Stimulated activated naive B cell treated with anti-CD40 and anti-IgM and Interleukin-4, amounts not matched to agents 10 μg/mL and 1 μg/mL and 100 μg/mL, for 72 hours (primary cell): ENCODE measurements around the gene MS4A15.

Experiments used
- ATAC-seq, 2 donors: fragments of 150-1000 bp; cut with Tn5 transposase; replicated peaks; 2 replicates each; pipeline ENCODE4 v1.10.0; 2021; ENCODE audit warnings: moderate library complexity in 1 of 2
- DNase-seq: peaks from one replicate; pipeline ENCODE4 v3.0.0; 2021
- H3K27ac Mint-ChIP-seq: one replicate; pipeline ENCODE4 v1.8.0; 2022; ENCODE audit warnings: mild to moderate bottlenecking, mixed read lengths
- H3K27me3 Mint-ChIP-seq, 2 donors: one replicate each; pipeline ENCODE4 v1.8.0; 2022; ENCODE audit warnings: mixed read lengths in 2 of 2
- H3K36me3 Mint-ChIP-seq, 2 donors: one replicate each; pipeline ENCODE4 v1.8.0; 2022; ENCODE audit warnings: mixed read lengths in 2 of 2, mild to moderate bottlenecking in 1 of 2
- H3K4me1 Mint-ChIP-seq, 2 donors: one replicate each; pipeline ENCODE4 v1.8.0; 2022; ENCODE audit warnings: mixed read lengths in 2 of 2, mild to moderate bottlenecking in 1 of 2
- H3K4me3 Mint-ChIP-seq, 2 donors: one replicate each; pipeline ENCODE4 v1.8.0; 2022; ENCODE audit warnings: mild to moderate bottlenecking in 2 of 2, mixed read lengths in 2 of 2, moderate library complexity in 1 of 2
- H3K9me3 Mint-ChIP-seq, 2 donors: one replicate each; pipeline ENCODE4 v1.8.0; 2022; ENCODE audit warnings: mixed read lengths in 2 of 2, mild to moderate bottlenecking in 1 of 2

MS4A15 gene

DNA sequence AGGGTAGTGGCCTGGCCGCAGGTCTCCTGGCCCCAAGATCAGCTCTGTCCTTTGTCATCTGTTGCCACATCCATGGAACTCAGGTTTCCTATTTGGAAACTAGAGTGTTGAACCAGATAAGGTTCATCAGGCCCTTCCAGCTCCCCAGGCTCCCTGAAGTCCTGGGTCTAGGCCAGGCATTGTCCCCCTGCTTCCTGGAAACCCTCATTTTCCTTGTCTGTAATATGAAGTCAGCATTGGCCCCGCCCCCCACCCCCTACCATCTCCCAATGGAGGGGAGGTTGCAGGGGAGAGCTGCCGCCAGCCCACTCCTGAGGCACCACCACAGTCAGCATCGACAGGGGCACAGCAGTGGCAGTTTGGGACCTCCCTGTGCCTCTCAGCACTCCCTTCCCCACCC lies 19.5 kb downstream of the MS4A15 start:
- Mint-ChIP-seq H3K27ac (peak overlapping the region; percentile 75), H3K27me3 (peaks cover 11 to 24% of the 10 kb centered on the region in 2 donors), H3K4me3 (no peak overlapping the region), H3K9me3 (no peaks in the 10 kb centered on the region), H3K36me3 (no peaks in the 10 kb centered on the region), H3K4me1 (peaks cover 32 to 38% of the 10 kb centered on the region in 2 donors)
- DNase-seq (no peak), ATAC-seq (no peak)

DNA sequence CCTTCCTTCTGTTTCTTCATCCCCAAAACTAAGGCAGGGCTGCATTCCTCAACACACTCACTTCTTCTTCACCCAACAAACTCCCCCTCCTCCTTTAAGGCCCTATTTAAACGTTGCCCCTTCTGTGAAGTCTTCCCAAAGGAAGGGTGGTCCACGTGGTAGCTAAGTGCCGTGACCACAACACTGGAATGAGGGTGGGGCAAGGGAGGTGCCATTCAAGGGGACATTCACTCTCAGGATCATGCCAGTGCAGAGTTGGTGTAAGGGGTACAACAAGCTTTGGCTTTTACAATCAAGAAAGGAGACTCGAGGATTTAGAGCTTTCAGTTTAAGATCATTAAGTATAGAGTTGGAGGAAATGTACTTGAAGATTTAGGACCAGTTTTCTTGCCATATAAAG lies 20.4 kb downstream of the MS4A15 start:
- H3K4me1 Mint-ChIP-seq: peaks cover 26 to 29% of the 10 kb centered on the region in 2 donors
- H3K4me3 Mint-ChIP-seq: no peak overlapping the region
- H3K27ac Mint-ChIP-seq: peak overlapping the region; percentile 27
- no peaks in the 10 kb centered on the region for H3K36me3 Mint-ChIP-seq
- ATAC-seq (no peak), DNase-seq (no peak)
- H3K27me3 Mint-ChIP-seq: peaks cover 3 to 15% of the 10 kb centered on the region in 2 donors
- no peaks in the 10 kb centered on the region for H3K9me3 Mint-ChIP-seq

DNA sequence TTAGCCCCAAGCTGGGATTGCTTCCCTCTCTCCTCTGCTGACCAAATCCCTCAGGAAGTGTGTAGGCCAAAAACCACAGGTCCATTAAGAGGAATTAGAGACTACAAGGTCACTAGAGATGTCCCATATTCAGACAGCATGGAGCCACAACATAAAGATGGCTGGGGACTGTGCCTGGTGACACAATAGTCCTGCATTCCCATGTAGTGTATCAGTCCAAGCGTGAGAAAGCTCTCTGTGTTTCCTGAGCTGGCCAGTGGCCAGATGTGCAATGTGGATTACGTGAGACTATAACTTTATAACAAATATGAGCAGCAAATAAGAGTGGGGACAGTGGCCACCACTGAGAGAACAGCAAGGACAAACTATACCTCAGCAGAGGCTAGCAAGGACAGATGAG lies 20.9 kb downstream of the MS4A15 start:
- no peak overlapping the region for H3K27ac Mint-ChIP-seq
- no peaks in the 10 kb centered on the region for H3K36me3 Mint-ChIP-seq
- peaks cover 26 to 29% of the 10 kb centered on the region in 2 donors for H3K4me1 Mint-ChIP-seq
- no peak for DNase-seq
- no peak for ATAC-seq
- H3K9me3 Mint-ChIP-seq: no peaks in the 10 kb centered on the region
- H3K4me3 Mint-ChIP-seq: no peak overlapping the region
- H3K27me3 Mint-ChIP-seq: peaks cover 3 to 13% of the 10 kb centered on the region in 2 donors

- Mint-ChIP-seq H3K4me1 (peaks cover 10 to 13% of the 10 kb centered on the region in 2 donors), H3K27ac (no peak overlapping the region), H3K36me3 (no peaks in the 10 kb centered on the region), H3K4me3 (no peak overlapping the region), H3K9me3 (no peaks in the 10 kb centered on the region), H3K27me3 (no peaks in the 10 kb centered on the region)
- ATAC-seq: no peak
- no peak for DNase-seq
These were observed 23.4 kb downstream of the MS4A15 start for GRCh38 chr11:60780065-60780464.

DNA sequence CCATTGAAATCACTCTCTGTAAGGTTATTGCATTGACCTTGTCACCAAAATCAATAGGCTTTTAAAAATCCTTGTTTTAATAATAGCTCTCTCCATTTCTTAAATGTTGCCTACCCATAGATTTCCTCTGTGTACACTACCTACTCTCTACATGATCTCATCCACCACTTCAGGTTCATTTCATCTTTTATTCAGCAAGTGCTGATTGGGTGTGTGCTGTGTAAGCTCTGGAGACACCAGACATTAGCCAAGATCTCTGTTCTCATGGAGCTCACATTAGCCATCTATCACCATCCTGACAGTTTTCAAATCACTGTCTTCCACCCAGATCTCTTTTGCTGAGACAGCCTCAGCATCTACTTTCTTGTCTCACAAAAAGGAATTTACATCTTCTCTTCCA lies 24.1 kb downstream of the MS4A15 start:
- H3K4me3 Mint-ChIP-seq: no peak overlapping the region
- peaks cover 4 to 7% of the 10 kb centered on the region in 2 donors for H3K4me1 Mint-ChIP-seq
- H3K27me3 Mint-ChIP-seq: no peaks in the 10 kb centered on the region
- no peak overlapping the region for H3K27ac Mint-ChIP-seq
- no peaks in the 10 kb centered on the region for H3K36me3 Mint-ChIP-seq
- H3K9me3 Mint-ChIP-seq: no peaks in the 10 kb centered on the region
- no peak for ATAC-seq
- no peak for DNase-seq

- H3K4me3 Mint-ChIP-seq: no peak overlapping the region
- no peak overlapping the region for H3K27ac Mint-ChIP-seq
- no peak for DNase-seq
- no peaks in the 10 kb centered on the region for H3K9me3 Mint-ChIP-seq
- peaks cover 0 to 2% of the 10 kb centered on the region in 2 donors for H3K4me1 Mint-ChIP-seq
- H3K27me3 Mint-ChIP-seq: no peaks in the 10 kb centered on the region
- ATAC-seq: peak; percentile 55 to 65
- no peaks in the 10 kb centered on the region for H3K36me3 Mint-ChIP-seq
These were observed 24.8 kb downstream of the MS4A15 start for GRCh38 chr11:60781286-60781980.

DNA sequence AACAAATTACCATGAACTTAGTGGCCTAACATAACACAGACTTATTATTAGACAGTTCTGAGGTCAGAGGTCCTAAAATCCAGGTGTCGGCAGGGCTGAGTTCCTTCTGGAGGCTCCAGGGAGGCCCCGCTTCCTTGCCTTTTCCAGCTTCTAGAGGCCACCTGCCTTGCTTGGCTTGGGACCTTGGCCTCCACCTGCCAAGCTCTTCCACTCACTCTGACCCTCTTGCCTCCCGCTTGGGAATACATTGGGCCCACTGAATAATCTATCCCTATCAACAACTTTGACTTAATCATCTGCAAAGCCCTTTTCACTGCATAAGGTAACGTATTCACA lies 25.3 kb downstream of the MS4A15 start:
- Mint-ChIP-seq H3K36me3 (no peaks in the 10 kb centered on the region), H3K4me1 (peaks cover 0 to 2% of the 10 kb centered on the region in 2 donors), H3K4me3 (no peak overlapping the region), H3K27me3 (no peaks in the 10 kb centered on the region), H3K27ac (no peak overlapping the region), H3K9me3 (no peaks in the 10 kb centered on the region)
- no peak for DNase-seq
- ATAC-seq: no peak

DNA sequence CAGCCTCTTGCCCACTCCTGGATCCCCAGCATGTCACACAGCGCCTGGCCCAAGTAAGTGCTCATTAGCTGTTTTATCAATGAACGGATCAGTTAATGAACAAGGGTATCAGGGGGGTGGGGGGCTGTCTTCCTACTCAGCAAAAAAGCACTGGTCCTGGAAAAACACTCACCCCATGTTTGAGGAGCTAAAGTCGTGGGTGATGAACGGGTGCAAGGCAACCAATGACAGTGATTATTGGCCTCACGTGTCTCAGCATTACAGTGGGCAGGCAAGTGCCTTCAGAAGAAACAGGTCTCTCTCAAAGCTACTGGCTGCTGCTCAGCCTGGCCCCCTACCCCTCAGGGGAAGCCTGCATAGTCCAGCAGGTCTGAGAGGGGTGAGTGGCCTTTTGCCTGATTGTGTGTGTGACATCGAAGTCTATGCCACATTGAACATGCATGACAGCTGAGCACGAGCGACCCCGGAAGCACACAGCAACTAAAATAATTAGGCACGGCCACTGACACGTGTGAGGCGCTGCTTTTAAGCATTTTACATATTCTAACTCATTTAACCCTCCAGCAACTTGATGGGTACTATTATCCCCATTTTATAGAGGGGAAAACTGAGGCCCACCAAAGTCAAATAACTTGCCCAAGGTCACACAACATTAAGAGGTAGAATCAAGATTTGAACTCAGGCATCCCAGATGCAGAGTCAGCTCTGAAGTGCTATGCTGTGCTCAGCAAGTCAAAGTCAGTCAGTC lies 25.9 kb downstream of the MS4A15 start:
- no peak overlapping the region for H3K4me3 Mint-ChIP-seq
- DNase-seq (no peak), ATAC-seq (no peak)
- H3K27ac Mint-ChIP-seq: no peak overlapping the region
- no peaks in the 10 kb centered on the region for H3K9me3 Mint-ChIP-seq
- H3K4me1 Mint-ChIP-seq: no peaks in the 10 kb centered on the region
- no peaks in the 10 kb centered on the region for H3K27me3 Mint-ChIP-seq
- no peaks in the 10 kb centered on the region for H3K36me3 Mint-ChIP-seq

DNA sequence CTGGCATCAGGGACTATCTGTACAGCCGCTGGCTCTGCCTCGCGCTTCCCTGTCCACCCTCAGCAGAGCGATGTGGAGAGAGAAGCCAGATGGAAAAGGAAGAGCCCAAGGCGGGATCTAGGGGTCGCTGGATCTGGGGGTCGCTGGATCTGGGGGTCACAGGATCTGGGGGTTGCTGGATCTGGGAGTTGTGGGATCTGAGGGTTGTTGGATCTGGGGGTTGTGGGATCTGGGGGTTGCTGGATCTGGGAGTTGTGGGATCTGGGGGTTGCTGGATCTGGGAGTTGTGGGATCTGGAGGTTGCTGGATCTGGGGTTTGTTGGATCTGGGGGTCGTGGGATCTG lies 26.4 kb downstream of the MS4A15 start:
- H3K4me1 Mint-ChIP-seq: no peaks in the 10 kb centered on the region
- no peaks in the 10 kb centered on the region for H3K36me3 Mint-ChIP-seq
- H3K4me3 Mint-ChIP-seq: no peak overlapping the region
- H3K27me3 Mint-ChIP-seq: no peaks in the 10 kb centered on the region
- no peaks in the 10 kb centered on the region for H3K9me3 Mint-ChIP-seq
- no peak overlapping the region for H3K27ac Mint-ChIP-seq
- ATAC-seq (no peak), DNase-seq (no peak)

DNA sequence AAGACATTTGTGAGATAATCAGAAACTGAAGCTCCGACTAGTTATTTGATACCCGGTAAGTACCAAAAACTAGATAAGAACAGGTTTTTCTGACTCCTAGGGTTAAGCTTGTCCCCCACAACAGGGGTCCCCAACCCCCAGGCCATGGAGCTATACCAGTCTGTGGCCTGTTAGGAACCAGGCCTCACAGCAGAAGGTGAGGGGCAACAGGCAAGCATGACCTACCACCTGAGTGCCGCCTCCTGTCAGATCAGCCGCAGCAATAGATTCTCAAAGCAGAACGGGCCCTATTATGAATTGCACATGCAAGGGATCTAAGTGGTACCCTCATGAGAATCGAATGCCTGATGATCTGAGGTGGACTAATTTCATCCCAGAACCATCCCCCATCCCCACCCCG lies 27.2 kb downstream of the MS4A15 start:
- DNase-seq (no peak), ATAC-seq (no peak)
- Mint-ChIP-seq H3K27me3 (no peaks in the 10 kb centered on the region), H3K4me3 (no peak overlapping the region), H3K4me1 (no peaks in the 10 kb centered on the region), H3K9me3 (no peaks in the 10 kb centered on the region), H3K36me3 (no peaks in the 10 kb centered on the region), H3K27ac (no peak overlapping the region)

DNA sequence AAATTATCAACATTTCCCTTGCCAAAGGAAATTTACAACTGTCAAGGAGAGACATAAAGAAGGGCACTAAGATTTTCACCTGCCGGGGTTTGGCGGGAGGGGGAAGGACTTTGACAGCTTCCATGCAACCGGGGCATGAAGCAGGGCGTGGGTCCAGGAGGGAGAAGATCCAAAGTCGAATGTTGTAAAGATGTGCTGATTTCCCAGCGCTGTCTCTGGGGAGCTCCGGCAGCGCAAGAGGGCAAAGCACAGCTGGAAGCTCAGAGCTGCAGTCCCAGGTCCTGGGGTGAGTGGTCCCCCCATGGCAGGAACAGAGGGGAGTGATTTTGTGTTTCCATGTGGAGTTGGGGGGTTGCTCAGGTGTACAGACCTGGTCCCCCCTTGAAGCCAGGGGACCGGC lies 28.5 kb downstream of the MS4A15 start, which contains the start of gene MS4A10:
MS4A10 (plus strand) TSS at position 198 of the 400 bp plus-strand sequence. CDS start 5,003 bp downstream, outside the sequence.
- Mint-ChIP-seq H3K9me3 (no peaks in the 10 kb centered on the region), H3K36me3 (no peaks in the 10 kb centered on the region), H3K27me3 (no peaks in the 10 kb centered on the region), H3K4me3 (no peak within 1 kb of the TSS), H3K4me1 (no peaks in the 10 kb centered on the region), H3K27ac (no peak within 1 kb of the TSS)
- ATAC-seq (no peak), DNase-seq (no peak)

DNA sequence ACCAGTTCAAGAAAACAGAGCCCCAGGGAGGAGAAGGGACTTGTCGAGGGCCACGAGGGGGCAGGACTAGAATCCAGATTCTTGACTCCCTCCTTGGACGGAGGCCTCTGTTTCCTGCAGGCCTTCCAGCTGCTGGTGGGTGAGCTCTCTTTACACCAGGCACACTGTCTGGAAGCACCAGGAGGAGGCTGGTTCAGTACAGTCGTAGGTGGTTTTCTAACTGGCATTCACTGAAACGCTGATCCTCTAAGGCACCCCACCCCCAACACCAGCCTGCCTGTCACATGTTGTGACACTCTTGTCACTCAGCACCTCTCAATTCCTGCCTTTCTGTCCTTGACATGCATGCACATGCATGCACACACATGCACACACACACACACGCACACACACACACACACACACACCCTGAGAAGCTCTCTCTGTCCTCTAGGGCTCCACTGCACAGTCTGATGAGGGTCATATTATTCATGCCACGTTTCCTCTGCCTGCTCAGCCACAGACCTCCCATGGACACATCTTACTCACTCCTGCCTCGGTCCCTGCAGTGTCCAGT lies 29.2 kb downstream of the MS4A15 start:
- Mint-ChIP-seq H3K4me1 (no peaks in the 10 kb centered on the region), H3K4me3 (no peak overlapping the region), H3K9me3 (no peaks in the 10 kb centered on the region), H3K27ac (no peak overlapping the region), H3K27me3 (no peaks in the 10 kb centered on the region), H3K36me3 (no peaks in the 10 kb centered on the region)
- no peak for ATAC-seq
- DNase-seq: no peak

- DNase-seq (no peak), ATAC-seq (no peak)
- Mint-ChIP-seq H3K27me3 (no peaks in the 10 kb centered on the region), H3K36me3 (no peaks in the 10 kb centered on the region), H3K27ac (no peak overlapping the region), H3K4me1 (no peaks in the 10 kb centered on the region), H3K9me3 (no peaks in the 10 kb centered on the region), H3K4me3 (no peak overlapping the region)
These were observed 30.3 kb downstream of the MS4A15 start for GRCh38 chr11:60786811-60787567.

DNA sequence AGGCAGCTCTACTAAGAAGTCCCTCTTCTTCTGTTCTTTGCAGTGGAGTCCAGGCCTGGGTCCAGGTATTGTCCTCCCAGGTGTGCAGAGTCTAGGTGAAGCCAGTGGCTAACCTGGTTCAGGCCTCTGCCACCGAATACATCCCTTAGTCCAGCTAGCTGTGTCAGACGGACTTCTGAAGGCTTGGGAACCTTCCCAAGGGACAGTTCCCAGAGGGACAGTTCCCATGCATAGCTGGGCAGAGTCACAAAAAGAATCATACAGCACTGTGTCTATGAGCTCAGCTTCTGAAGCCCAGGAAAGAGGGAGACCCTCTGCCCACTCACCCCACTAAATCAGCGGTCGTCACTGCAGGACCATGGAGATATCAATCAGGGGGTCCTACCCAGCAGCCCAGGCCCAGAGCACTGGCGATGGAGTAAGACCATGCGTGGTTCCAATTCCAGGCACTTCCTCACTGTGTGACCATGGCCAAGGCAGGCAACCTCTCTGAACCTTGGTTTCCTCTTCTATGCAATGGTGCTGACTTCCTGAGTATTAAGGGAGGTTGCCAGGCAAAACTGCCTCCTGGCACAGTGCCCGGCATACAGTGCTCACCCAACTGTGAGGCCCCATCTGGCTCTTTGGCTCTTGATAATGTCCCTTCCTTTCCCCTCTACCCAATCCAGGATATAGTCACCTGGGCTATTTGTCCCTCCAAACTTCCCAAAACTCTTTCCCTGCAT lies 31.9 kb downstream of the MS4A15 start:
- Mint-ChIP-seq H3K36me3 (no peaks in the 10 kb centered on the region), H3K27ac (no peak overlapping the region), H3K9me3 (no peaks in the 10 kb centered on the region), H3K4me1 (no peaks in the 10 kb centered on the region), H3K4me3 (no peak overlapping the region), H3K27me3 (no peaks in the 10 kb centered on the region)
- DNase-seq (no peak), ATAC-seq (no peak)
